WTC11 (cell line): Measurements from ENCODE around the gene C15orf61. TPM values are rescaled to one million over a fixed set of nuclear protein-coding genes. Genes with fewer than 3 reads are reported as not detected.

Experiments
- ATAC-seq: fragments of 200-7000 bp; cut with Tn5 transposase; 2 replicates; pipeline ENCODE4 v1.10.0; 2021; ENCODE audit warnings: mild to moderate bottlenecking, moderate library complexity
- CTCF ChIA-PET: fragments of 300-600 bp; sonication (Branson Sonifier 250); formaldehyde crosslinking; loops from one replicate; lab custom pipeline; 2021; ENCODE audit warnings: antibody characterized with exemption; lab: Charles Lee
- POLR2A ChIA-PET: fragments of 350-600 bp; sonication (Branson Sonifier 250); formaldehyde crosslinking; loops from one replicate; lab custom pipeline; 2021; ENCODE audit warnings: antibody characterized with exemption; lab: Charles Lee
- DNase-seq: peaks from one replicate; pipeline ENCODE4 v3.0.0; 2021; ENCODE audit warnings: low spot score
- H3K27ac Mint-ChIP-seq: 2 replicates; pipeline ENCODE4 v1.8.0; 2021; ENCODE audit warnings: mixed read lengths
- H3K27me3 Mint-ChIP-seq: 2 replicates; pipeline ENCODE4 v1.8.0; 2021; ENCODE audit warnings: low read depth, mild to moderate bottlenecking, moderate library complexity, mixed read lengths
- H3K36me3 Mint-ChIP-seq: 2 replicates; pipeline ENCODE4 v1.8.0; 2021; ENCODE audit warnings: mixed read lengths
- H3K4me1 Mint-ChIP-seq: 2 replicates; pipeline ENCODE4 v1.8.0; 2022; ENCODE audit warnings: mixed read lengths
- H3K4me3 Mint-ChIP-seq: 2 replicates; pipeline ENCODE4 v1.8.0; 2021; ENCODE audit warnings: mild to moderate bottlenecking, moderate library complexity, mixed read lengths
- H3K9me3 Mint-ChIP-seq: 2 replicates; pipeline ENCODE4 v1.8.0; 2021; ENCODE audit warnings: mixed read lengths
- ATF1 ChIP-seq: sonication (generic); formaldehyde crosslinking; IDR thresholded peaks from 2 replicates; pipeline ENCODE4 v1.8.1; 2023; ENCODE audit warnings: mild to moderate bottlenecking, moderate library complexity, missing genetic modification reagents
- CDX4 ChIP-seq: fragments of 250-450 bp; sonication (Bioruptor Pico); IDR thresholded peaks from 2 replicates; pipeline ENCODE4 v1.9.0; 2021; ENCODE audit warnings: moderate library complexity, mild to moderate bottlenecking, inconsistent platforms, borderline replicate concordance
- CREB1 ChIP-seq: sonication (generic); formaldehyde crosslinking; IDR thresholded peaks from 2 replicates; pipeline ENCODE4 v1.8.0; 2023; ENCODE audit warnings: mild to moderate bottlenecking, missing genetic modification reagents
- E2F4 ChIP-seq: sonication (generic); formaldehyde crosslinking; IDR thresholded peaks from 2 replicates; pipeline ENCODE4 v1.8.1; 2022; ENCODE audit warnings: low read depth, mild to moderate bottlenecking, moderate library complexity, missing genetic modification reagents, borderline replicate concordance
- ETV6 ChIP-seq: sonication (generic); formaldehyde crosslinking; IDR thresholded peaks from 2 replicates; pipeline ENCODE4 v1.8.1; 2022; ENCODE audit warnings: mild to moderate bottlenecking, missing genetic modification reagents
- IRF2 ChIP-seq: sonication (generic); formaldehyde crosslinking; IDR thresholded peaks from 2 replicates; pipeline ENCODE4 v1.8.0; 2022; ENCODE audit warnings: low read depth, missing genetic modification reagents, borderline replicate concordance
- KAT7 ChIP-seq: sonication (generic); formaldehyde crosslinking; IDR thresholded peaks from 2 replicates; pipeline ENCODE4 v1.8.1; 2023; ENCODE audit warnings: missing genetic modification reagents, mild to moderate bottlenecking, borderline replicate concordance
- NR3C1 ChIP-seq: sonication (generic); formaldehyde crosslinking; conservative IDR thresholded peaks from 2 replicates; pipeline ENCODE4 v1.8.1; 2023; ENCODE audit warnings: low read depth, mild to moderate bottlenecking, missing genetic modification reagents
- OVOL2 ChIP-seq: fragments of 250-450 bp; sonication (Bioruptor Pico); IDR thresholded peaks from 2 replicates; pipeline ENCODE4 v1.9.0; 2021; ENCODE audit warnings: mild to moderate bottlenecking, borderline replicate concordance
- SOX15 ChIP-seq: fragments of 250-450 bp; sonication (Bioruptor Pico); IDR thresholded peaks from 2 replicates; pipeline ENCODE4 v1.9.0; 2021; ENCODE audit warnings: mild to moderate bottlenecking
- TCF7 ChIP-seq: sonication (generic); formaldehyde crosslinking; IDR thresholded peaks from 2 replicates; pipeline ENCODE4 v1.8.0; 2022; ENCODE audit warnings: mild to moderate bottlenecking, low read depth, missing genetic modification reagents, moderate library complexity
- ZNF263 ChIP-seq: sonication (generic); formaldehyde crosslinking; IDR thresholded peaks from 2 replicates; pipeline ENCODE4 v1.8.1; 2022; ENCODE audit warnings: low read depth, mild to moderate bottlenecking, moderate library complexity, missing genetic modification reagents
- ZNF317 ChIP-seq: sonication (generic); formaldehyde crosslinking; IDR thresholded peaks from 2 replicates; pipeline ENCODE4 v1.8.1; 2023; ENCODE audit warnings: low read depth, mild to moderate bottlenecking, moderate library complexity, missing genetic modification reagents, borderline replicate concordance
- ZNF396 ChIP-seq: fragments of 250-450 bp; sonication (Bioruptor Pico); IDR thresholded peaks from 2 replicates; pipeline ENCODE4 v1.8.0; 2021; ENCODE audit warnings: mild to moderate bottlenecking, moderate library complexity, borderline replicate concordance
- ZNF423 ChIP-seq: fragments of 250-450 bp; sonication (Bioruptor Pico); IDR thresholded peaks from 2 replicates; pipeline ENCODE4 v2.1.2; 2022; ENCODE audit warnings: mild to moderate bottlenecking, moderate library complexity
- ZNF512 ChIP-seq: sonication (generic); formaldehyde crosslinking; IDR thresholded peaks from 2 replicates; pipeline ENCODE4 v1.8.1; 2022; ENCODE audit warnings: missing genetic modification reagents, borderline replicate concordance
- ZNF671 ChIP-seq: fragments of 250-450 bp; sonication (Bioruptor Pico); IDR thresholded peaks from 2 replicates; pipeline ENCODE4 v1.8.0; 2021; ENCODE audit warnings: mild to moderate bottlenecking
- total RNA-seq: library from RNA; stranded (reverse); gene quantifications from 3 replicates; pipeline ENCODE4 v1.2.3, GENCODE V29; 2021
- TF ChIP-seq, protein P1 (sequence below): sonication (generic); formaldehyde crosslinking; IDR thresholded peaks from 2 replicates; pipeline ENCODE4 v1.8.0; 2023; ENCODE audit warnings: missing genetic modification reagents, mild to moderate bottlenecking, borderline replicate concordance
- TF ChIP-seq, protein P2 (sequence below): fragments of 250-450 bp; sonication (Bioruptor Pico); IDR thresholded peaks from 2 replicates; pipeline ENCODE4 v2.1.2; 2022; ENCODE audit warnings: mild to moderate bottlenecking, moderate library complexity
- TF ChIP-seq, protein P3 (sequence below): sonication (generic); formaldehyde crosslinking; IDR thresholded peaks from 2 replicates; pipeline ENCODE4 v1.8.0; 2022; ENCODE audit warnings: mild to moderate bottlenecking, missing genetic modification reagents
- TF ChIP-seq, protein P4 (sequence below): sonication (generic); formaldehyde crosslinking; IDR thresholded peaks from 2 replicates; pipeline ENCODE4 v1.8.0; 2023; ENCODE audit warnings: mild to moderate bottlenecking, missing genetic modification reagents

Gene C15orf61
- total RNA-seq, 1 experiment from 2014 or later = 3.3 TPM

GRCh38 chr15:67474405-67475110 is 46.4 kb upstream of the C15orf61 start:
- Mint-ChIP-seq H3K27ac (no peak overlapping the region), H3K4me1 (no peaks in the 10 kb centered on the region), H3K27me3 (no peaks in the 10 kb centered on the region), H3K9me3 (no peaks in the 10 kb centered on the region), H3K36me3 (no peaks in the 10 kb centered on the region), H3K4me3 (no peak overlapping the region)
- TF ChIP-seq, protein P1, sequence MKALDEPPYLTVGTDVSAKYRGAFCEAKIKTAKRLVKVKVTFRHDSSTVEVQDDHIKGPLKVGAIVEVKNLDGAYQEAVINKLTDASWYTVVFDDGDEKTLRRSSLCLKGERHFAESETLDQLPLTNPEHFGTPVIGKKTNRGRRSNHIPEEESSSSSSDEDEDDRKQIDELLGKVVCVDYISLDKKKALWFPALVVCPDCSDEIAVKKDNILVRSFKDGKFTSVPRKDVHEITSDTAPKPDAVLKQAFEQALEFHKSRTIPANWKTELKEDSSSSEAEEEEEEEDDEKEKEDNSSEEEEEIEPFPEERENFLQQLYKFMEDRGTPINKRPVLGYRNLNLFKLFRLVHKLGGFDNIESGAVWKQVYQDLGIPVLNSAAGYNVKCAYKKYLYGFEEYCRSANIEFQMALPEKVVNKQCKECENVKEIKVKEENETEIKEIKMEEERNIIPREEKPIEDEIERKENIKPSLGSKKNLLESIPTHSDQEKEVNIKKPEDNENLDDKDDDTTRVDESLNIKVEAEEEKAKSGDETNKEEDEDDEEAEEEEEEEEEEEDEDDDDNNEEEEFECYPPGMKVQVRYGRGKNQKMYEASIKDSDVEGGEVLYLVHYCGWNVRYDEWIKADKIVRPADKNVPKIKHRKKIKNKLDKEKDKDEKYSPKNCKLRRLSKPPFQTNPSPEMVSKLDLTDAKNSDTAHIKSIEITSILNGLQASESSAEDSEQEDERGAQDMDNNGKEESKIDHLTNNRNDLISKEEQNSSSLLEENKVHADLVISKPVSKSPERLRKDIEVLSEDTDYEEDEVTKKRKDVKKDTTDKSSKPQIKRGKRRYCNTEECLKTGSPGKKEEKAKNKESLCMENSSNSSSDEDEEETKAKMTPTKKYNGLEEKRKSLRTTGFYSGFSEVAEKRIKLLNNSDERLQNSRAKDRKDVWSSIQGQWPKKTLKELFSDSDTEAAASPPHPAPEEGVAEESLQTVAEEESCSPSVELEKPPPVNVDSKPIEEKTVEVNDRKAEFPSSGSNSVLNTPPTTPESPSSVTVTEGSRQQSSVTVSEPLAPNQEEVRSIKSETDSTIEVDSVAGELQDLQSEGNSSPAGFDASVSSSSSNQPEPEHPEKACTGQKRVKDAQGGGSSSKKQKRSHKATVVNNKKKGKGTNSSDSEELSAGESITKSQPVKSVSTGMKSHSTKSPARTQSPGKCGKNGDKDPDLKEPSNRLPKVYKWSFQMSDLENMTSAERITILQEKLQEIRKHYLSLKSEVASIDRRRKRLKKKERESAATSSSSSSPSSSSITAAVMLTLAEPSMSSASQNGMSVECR (CRISPR knock-in tag) = no peak
- no peak for TF ChIP-seq CREB1 (CRISPR knock-in tag)
- no peak for TF ChIP-seq KAT7 (CRISPR knock-in tag)
- no peak for TF ChIP-seq OVOL2
- no peak for TF ChIP-seq ETV6 (CRISPR knock-in tag)
- ChIA-PET POLR2A (no interaction called here), CTCF (no interaction called here)
- ATAC-seq (no peak), DNase-seq (no peak)

DNA sequence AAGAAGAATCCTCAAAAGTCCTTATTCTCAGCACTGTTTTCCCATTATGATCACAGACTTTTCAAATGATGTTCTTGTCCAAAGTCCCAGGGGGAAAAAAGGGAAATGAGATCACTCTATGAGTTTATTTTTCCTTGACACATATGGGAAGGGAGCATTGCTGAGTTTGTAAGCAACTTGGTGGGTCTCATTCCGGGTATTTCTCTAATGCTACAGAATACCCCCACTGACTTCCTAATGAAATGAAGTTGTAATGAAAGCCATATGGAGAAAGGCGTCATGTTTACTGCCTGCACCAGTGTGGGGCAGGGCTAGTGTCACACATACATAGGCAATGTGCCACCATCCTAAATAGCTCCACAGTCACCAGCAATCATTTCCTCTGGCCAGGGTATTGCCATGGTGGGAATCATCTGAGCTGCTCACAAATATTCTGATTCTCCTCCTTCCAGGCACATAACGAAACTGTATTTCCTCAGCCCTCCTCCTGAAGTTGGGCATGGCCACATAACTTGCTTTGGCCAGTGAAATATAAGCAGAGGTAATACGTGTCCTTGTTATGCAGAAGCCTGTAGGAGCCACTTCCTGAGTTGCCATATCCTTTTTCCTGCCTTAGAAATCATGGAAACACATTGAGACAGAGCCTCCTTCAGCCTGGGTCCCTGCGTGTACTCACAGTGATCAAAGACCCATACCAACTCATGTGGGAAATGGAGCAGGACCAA is 41.0 kb upstream of the C15orf61 start:
- H3K27ac Mint-ChIP-seq = no peak overlapping the region
- peaks cover 3% of the 10 kb centered on the region; the same call in 1 of the 2 replicates for H3K36me3 Mint-ChIP-seq
- no peak overlapping the region for H3K4me3 Mint-ChIP-seq
- DNase-seq (no peak), ATAC-seq (no peak)
- H3K27me3 Mint-ChIP-seq = no peaks in the 10 kb centered on the region
- ChIA-PET CTCF (no interaction called here), POLR2A (interaction anchor here (1.1 kb wide), 1 partner anchor 33 kb away, joined by 4 read pairs; no protein-coding TSS in a partner anchor)
- H3K4me1 Mint-ChIP-seq = peaks cover 9% of the 10 kb centered on the region
- H3K9me3 Mint-ChIP-seq = peaks cover 4% of the 10 kb centered on the region
- TF ChIP-seq ZNF396 (CRISPR knock-in tag) (no peak), ZNF423 (CRISPR knock-in tag) (no peak), SOX15 (no peak), ZNF671 (CRISPR knock-in tag) (no peak), IRF2 (CRISPR knock-in tag) (no peak), NR3C1 (no peak), E2F4 (CRISPR knock-in tag) (no peak), ZNF317 (CRISPR knock-in tag) (no peak), TCF7 (no peak), KAT7 (CRISPR knock-in tag) (no peak), ATF1 (CRISPR knock-in tag) (no peak), ZNF512 (CRISPR knock-in tag) (no peak), ZNF263 (CRISPR knock-in tag) (no peak), CDX4 (CRISPR knock-in tag) (no peak)
- TF ChIP-seq, protein P2, sequence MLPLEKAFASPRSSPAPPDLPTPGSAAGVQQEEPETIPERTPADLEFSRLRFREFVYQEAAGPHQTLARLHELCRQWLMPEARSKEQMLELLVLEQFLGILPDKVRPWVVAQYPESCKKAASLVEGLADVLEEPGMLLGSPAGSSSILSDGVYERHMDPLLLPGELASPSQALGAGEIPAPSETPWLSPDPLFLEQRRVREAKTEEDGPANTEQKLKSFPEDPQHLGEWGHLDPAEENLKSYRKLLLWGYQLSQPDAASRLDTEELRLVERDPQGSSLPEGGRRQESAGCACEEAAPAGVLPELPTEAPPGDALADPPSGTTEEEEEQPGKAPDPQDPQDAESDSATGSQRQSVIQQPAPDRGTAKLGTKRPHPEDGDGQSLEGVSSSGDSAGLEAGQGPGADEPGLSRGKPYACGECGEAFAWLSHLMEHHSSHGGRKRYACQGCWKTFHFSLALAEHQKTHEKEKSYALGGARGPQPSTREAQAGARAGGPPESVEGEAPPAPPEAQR (CRISPR knock-in tag) = no peak
- TF ChIP-seq, protein P3, sequence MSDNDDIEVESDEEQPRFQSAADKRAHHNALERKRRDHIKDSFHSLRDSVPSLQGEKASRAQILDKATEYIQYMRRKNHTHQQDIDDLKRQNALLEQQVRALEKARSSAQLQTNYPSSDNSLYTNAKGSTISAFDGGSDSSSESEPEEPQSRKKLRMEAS = no peak
- TF ChIP-seq, protein P4, sequence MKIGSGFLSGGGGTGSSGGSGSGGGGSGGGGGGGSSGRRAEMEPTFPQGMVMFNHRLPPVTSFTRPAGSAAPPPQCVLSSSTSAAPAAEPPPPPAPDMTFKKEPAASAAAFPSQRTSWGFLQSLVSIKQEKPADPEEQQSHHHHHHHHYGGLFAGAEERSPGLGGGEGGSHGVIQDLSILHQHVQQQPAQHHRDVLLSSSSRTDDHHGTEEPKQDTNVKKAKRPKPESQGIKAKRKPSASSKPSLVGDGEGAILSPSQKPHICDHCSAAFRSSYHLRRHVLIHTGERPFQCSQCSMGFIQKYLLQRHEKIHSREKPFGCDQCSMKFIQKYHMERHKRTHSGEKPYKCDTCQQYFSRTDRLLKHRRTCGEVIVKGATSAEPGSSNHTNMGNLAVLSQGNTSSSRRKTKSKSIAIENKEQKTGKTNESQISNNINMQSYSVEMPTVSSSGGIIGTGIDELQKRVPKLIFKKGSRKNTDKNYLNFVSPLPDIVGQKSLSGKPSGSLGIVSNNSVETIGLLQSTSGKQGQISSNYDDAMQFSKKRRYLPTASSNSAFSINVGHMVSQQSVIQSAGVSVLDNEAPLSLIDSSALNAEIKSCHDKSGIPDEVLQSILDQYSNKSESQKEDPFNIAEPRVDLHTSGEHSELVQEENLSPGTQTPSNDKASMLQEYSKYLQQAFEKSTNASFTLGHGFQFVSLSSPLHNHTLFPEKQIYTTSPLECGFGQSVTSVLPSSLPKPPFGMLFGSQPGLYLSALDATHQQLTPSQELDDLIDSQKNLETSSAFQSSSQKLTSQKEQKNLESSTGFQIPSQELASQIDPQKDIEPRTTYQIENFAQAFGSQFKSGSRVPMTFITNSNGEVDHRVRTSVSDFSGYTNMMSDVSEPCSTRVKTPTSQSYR (CRISPR knock-in tag) = no peak
